HEK293 (cell line): ENCODE measurements around the gene WNT1.

Source experiments
- KLF17 ChIP-seq: fragments of 450-650 bp; formaldehyde crosslinking; IDR thresholded peaks from 2 replicates; pipeline ENCODE4 v1.5.1; 2016; ENCODE audit warnings: missing biosample characterization, missing genetic modification characterization
- ZBTB20 ChIP-seq: fragments of 450-650 bp; formaldehyde crosslinking; IDR thresholded peaks from 2 replicates; pipeline ENCODE4 v1.5.1; 2016; ENCODE audit warnings: missing biosample characterization, missing genetic modification characterization
- TF ChIP-seq, protein P1 (sequence below): fragments of 450-650 bp; formaldehyde crosslinking; IDR thresholded peaks from 2 replicates; pipeline ENCODE4 v1.5.1; 2016; ENCODE audit warnings: missing biosample characterization, missing genetic modification characterization

GRCh38 chr12:49031573-49032161, 53.5 kb downstream of the WNT1 start:
- TF ChIP-seq, protein P1, sequence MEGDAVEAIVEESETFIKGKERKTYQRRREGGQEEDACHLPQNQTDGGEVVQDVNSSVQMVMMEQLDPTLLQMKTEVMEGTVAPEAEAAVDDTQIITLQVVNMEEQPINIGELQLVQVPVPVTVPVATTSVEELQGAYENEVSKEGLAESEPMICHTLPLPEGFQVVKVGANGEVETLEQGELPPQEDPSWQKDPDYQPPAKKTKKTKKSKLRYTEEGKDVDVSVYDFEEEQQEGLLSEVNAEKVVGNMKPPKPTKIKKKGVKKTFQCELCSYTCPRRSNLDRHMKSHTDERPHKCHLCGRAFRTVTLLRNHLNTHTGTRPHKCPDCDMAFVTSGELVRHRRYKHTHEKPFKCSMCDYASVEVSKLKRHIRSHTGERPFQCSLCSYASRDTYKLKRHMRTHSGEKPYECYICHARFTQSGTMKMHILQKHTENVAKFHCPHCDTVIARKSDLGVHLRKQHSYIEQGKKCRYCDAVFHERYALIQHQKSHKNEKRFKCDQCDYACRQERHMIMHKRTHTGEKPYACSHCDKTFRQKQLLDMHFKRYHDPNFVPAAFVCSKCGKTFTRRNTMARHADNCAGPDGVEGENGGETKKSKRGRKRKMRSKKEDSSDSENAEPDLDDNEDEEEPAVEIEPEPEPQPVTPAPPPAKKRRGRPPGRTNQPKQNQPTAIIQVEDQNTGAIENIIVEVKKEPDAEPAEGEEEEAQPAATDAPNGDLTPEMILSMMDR (tag by site-specific recombination), result no peak
- TF ChIP-seq KLF17 (tag by site-specific recombination) (no peak), ZBTB20 (no peak)
